Activated T-cell treated with anti-CD3 and anti-CD28 coated beads, Interleukin-2, amount 50 U/mL, for 48 hours (primary cell): ENCODE data around the gene SRA1.

ENCODE experiments used
- DNase-seq, 2 experiments: peaks; one replicate each; pipeline ENCODE4 v3.0.0-alpha.2; 2020

Gene SRA1

GRCh38 chr5:140570058-140570457 lies 12.8 kb upstream of the SRA1 start:
- peak in 1 of 2 experiments; percentile 13 for DNase-seq

GRCh38 chr5:140569197-140569596 lies 11.9 kb upstream of the SRA1 start:
- peak in 1 of 2 experiments; percentile 15 for DNase-seq

- peak in 1 of 2 experiments; percentile 17 for DNase-seq
Observed at GRCh38 chr5:140568443-140569063, 11.3 kb upstream of the SRA1 start.

- no peak for DNase-seq
Observed at GRCh38 chr5:140567871-140568270, 10.6 kb upstream of the SRA1 start.

GRCh38 chr5:140567136-140567818 lies 10.0 kb upstream of the SRA1 start:
- peak in 1 of 2 experiments; percentile 13 for DNase-seq

- peak in 1 of 2 experiments; percentile 1 for DNase-seq
Observed at GRCh38 chr5:140566665-140567064, 9.4 kb upstream of the SRA1 start.

- peak in 1 of 2 experiments; percentile 15 for DNase-seq
Observed at GRCh38 chr5:140565780-140566095, 8.5 kb upstream of the SRA1 start.

- no peak for DNase-seq
Observed at GRCh38 chr5:140565024-140565779, 7.9 kb upstream of the SRA1 start.

- peak; percentile 94 to 95 for DNase-seq
Observed at GRCh38 chr5:140564196-140565023, 7.1 kb upstream of the SRA1 start, which contains the start of the genes APBB3 and SLC35A4. Gene APBB3 (minus strand): TSS chr5:140564598. CDS start chr5:140564245, 353 bp downstream. Gene SLC35A4 (plus strand): TSS chr5:140564828. CDS start chr5:140567170, 2,342 bp downstream.

- no peak for DNase-seq
Observed at GRCh38 chr5:140563596-140563995, 6.3 kb upstream of the SRA1 start.

GRCh38 chr5:140561753-140562523 lies 4.7 kb upstream of the SRA1 start:
- no peak for DNase-seq

GRCh38 chr5:140560227-140560626 lies 3.0 kb upstream of the SRA1 start:
- DNase-seq: no peak

- no peak for DNase-seq
Observed at GRCh38 chr5:140558542-140558941, 1.3 kb upstream of the SRA1 start.

GRCh38 chr5:140557965-140558364 lies 692 bp upstream of the SRA1 start:
- DNase-seq: no peak

- DNase-seq: no peak
Observed at GRCh38 chr5:140556438-140556837, 835 bp downstream of the SRA1 start.

- no peak for DNase-seq
Observed at GRCh38 chr5:140555747-140556312, 1.4 kb downstream of the SRA1 start.

- DNase-seq: no peak
Observed at GRCh38 chr5:140554454-140554853, 2.8 kb downstream of the SRA1 start.

GRCh38 chr5:140553657-140554056 lies 3.6 kb downstream of the SRA1 start:
- DNase-seq: no peak

- DNase-seq: no peak
Observed at GRCh38 chr5:140551872-140552271, 5.4 kb downstream of the SRA1 start.

- no peak for DNase-seq
Observed at GRCh38 chr5:140550147-140551079, 6.9 kb downstream of the SRA1 start.
